IPS-18a (cell line): ENCODE data around the gene DSCAML1.

Experiments
- H3K27ac ChIP-seq: one replicate; pipeline ENCODE4 v1.5.1; 2013; ENCODE audit warnings: low read length
- H3K27me3 ChIP-seq: one replicate; pipeline ENCODE4 v1.6.1; 2013; ENCODE audit warnings: mild to moderate bottlenecking, low read length; ENCODE audit not compliant: control insufficient read depth, insufficient read depth
- H3K36me3 ChIP-seq: one replicate; pipeline ENCODE4 v1.6.1; 2013; ENCODE audit warnings: low read depth, low read length; ENCODE audit not compliant: control insufficient read depth
- H3K4me1 ChIP-seq: one replicate; pipeline ENCODE4 v1.6.1; 2013; ENCODE audit warnings: low read depth, low read length; ENCODE audit not compliant: control insufficient read depth
- H3K4me3 ChIP-seq: one replicate; pipeline ENCODE4 v1.5.1; 2013; ENCODE audit warnings: low read length
- H3K9ac ChIP-seq: one replicate; pipeline ENCODE4 v1.6.1; 2013; ENCODE audit warnings: mild to moderate bottlenecking, low read length, moderate library complexity
- H3K9me3 ChIP-seq: one replicate; pipeline ENCODE4 v1.6.1; 2013; ENCODE audit warnings: low read depth, low read length; ENCODE audit not compliant: control insufficient read depth

Gene DSCAML1

GRCh38 chr11:117419482-117420142 is 377.4 kb downstream of the DSCAML1 start:
- Histone ChIP-seq H3K36me3 (no peaks in the 10 kb centered on the region), H3K9ac (no peak overlapping the region), H3K4me3 (no peak overlapping the region), H3K27me3 (no peaks in the 10 kb centered on the region), H3K9me3 (no peaks in the 10 kb centered on the region), H3K27ac (no peak overlapping the region), H3K4me1 (no peaks in the 10 kb centered on the region)

GRCh38 chr11:117418737-117419481 is 378.1 kb downstream of the DSCAML1 start:
- Histone ChIP-seq H3K9me3 (no peaks in the 10 kb centered on the region), H3K27me3 (no peaks in the 10 kb centered on the region), H3K27ac (no peak overlapping the region), H3K36me3 (no peaks in the 10 kb centered on the region), H3K9ac (no peak overlapping the region), H3K4me1 (no peaks in the 10 kb centered on the region), H3K4me3 (no peak overlapping the region)

DNA sequence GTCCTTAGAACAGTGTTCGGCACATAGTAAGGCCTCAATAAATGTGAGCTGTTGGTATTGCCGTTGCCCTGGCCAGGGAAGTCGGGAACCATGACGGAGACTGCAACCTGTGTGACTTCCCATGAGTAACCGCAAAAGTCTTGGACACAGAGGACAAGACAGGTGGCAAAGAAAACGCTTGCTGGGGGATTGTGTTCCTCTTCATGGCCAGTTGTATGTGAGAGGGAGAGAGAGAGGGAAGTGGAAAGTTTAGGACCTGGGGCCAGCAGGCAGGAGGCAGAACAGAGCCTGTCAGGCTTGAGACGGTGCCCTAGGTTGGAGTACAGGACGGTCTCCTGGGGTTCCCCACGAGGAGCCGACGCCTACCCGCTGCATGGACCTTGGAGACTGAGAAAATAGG is 379.2 kb downstream of the DSCAML1 start:
- no peaks in the 10 kb centered on the region for H3K9me3 ChIP-seq
- no peaks in the 10 kb centered on the region for H3K4me1 ChIP-seq
- no peak overlapping the region for H3K9ac ChIP-seq
- H3K27me3 ChIP-seq = no peaks in the 10 kb centered on the region
- H3K36me3 ChIP-seq = no peaks in the 10 kb centered on the region
- no peak overlapping the region for H3K27ac ChIP-seq
- no peak overlapping the region for H3K4me3 ChIP-seq

- no peak overlapping the region for H3K27ac ChIP-seq
- no peaks in the 10 kb centered on the region for H3K27me3 ChIP-seq
- H3K36me3 ChIP-seq = no peaks in the 10 kb centered on the region
- H3K9ac ChIP-seq = no peak overlapping the region
- H3K4me3 ChIP-seq = no peak overlapping the region
- H3K4me1 ChIP-seq = no peaks in the 10 kb centered on the region
- no peaks in the 10 kb centered on the region for H3K9me3 ChIP-seq
Observed at GRCh38 chr11:117417342-117417741, 379.7 kb downstream of the DSCAML1 start.

GRCh38 chr11:117415358-117415896 is 381.6 kb downstream of the DSCAML1 start:
- Histone ChIP-seq H3K27ac (no peak overlapping the region), H3K27me3 (no peaks in the 10 kb centered on the region), H3K9me3 (no peaks in the 10 kb centered on the region), H3K36me3 (no peaks in the 10 kb centered on the region), H3K4me1 (peaks cover 3% of the 10 kb centered on the region), H3K9ac (no peak overlapping the region), H3K4me3 (no peak overlapping the region)

- no peak overlapping the region for H3K9ac ChIP-seq
- no peak overlapping the region for H3K27ac ChIP-seq
- no peaks in the 10 kb centered on the region for H3K9me3 ChIP-seq
- H3K36me3 ChIP-seq = no peaks in the 10 kb centered on the region
- H3K27me3 ChIP-seq = no peaks in the 10 kb centered on the region
- no peak overlapping the region for H3K4me3 ChIP-seq
- peaks cover 3% of the 10 kb centered on the region for H3K4me1 ChIP-seq
Observed at GRCh38 chr11:117414724-117415123, 382.3 kb downstream of the DSCAML1 start.

DNA sequence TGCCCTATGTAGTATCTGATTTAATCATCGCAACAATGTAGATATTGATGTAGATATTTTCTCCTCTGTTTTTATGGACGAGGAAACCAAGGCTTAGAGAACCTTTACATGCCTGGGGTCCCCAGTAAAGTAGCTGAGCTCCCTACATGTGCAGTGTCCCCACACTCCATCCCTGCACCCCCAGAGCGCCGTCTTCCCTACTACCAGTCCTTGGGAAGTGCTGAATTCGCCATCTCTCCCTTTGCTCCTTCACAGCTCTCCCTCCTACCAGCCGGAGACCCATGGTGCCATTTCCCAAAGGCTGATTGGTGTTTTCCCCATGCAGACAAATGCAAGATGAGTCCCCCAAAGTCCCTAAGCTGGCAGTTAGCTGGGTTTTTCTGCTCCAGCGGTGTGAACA is 383.4 kb downstream of the DSCAML1 start:
- Histone ChIP-seq H3K27ac (no peak overlapping the region), H3K9ac (no peak overlapping the region), H3K27me3 (no peaks in the 10 kb centered on the region), H3K36me3 (no peaks in the 10 kb centered on the region), H3K9me3 (no peaks in the 10 kb centered on the region), H3K4me1 (peaks cover 3% of the 10 kb centered on the region), H3K4me3 (no peak overlapping the region)

DNA sequence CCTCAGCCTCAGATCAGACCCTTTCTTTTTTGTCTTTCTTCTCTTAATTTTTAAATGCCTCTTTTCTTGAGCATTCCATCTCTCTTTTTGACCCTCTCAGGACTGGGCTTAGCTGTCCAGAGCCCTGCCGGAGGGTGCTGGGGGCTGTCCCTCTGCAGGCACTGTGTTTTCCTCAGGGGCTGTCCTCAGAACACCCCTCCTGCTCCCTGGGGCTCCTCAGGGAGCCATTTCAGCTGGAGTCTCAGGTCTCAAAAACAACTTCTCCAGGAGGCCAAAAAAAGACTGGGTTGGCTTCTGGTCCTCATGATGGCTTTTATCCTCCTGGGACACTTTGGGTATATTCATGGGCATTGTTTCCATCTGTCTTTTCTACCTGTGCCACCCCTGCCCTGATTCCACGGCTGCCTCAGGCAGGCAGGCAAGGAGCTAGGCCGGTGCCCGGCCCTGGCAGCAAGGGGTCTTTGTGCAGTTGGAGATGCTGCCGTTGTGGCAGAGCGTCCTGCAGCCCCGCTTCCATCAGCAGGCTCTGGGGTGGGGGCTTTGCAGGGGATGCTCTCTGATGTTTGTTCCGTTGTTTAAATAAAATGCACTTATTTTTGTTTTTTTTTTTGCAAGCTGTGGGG is 384.3 kb downstream of the DSCAML1 start:
- Histone ChIP-seq H3K27me3 (no peaks in the 10 kb centered on the region), H3K4me3 (no peak overlapping the region), H3K4me1 (peaks cover 3% of the 10 kb centered on the region), H3K36me3 (no peaks in the 10 kb centered on the region), H3K27ac (no peak overlapping the region), H3K9me3 (no peaks in the 10 kb centered on the region), H3K9ac (no peak overlapping the region)

GRCh38 chr11:117412176-117412575 is 384.8 kb downstream of the DSCAML1 start:
- Histone ChIP-seq H3K4me3 (no peak overlapping the region), H3K9ac (no peak overlapping the region), H3K36me3 (no peaks in the 10 kb centered on the region), H3K9me3 (no peaks in the 10 kb centered on the region), H3K27me3 (no peaks in the 10 kb centered on the region), H3K27ac (no peak overlapping the region), H3K4me1 (peaks cover 3% of the 10 kb centered on the region)

DNA sequence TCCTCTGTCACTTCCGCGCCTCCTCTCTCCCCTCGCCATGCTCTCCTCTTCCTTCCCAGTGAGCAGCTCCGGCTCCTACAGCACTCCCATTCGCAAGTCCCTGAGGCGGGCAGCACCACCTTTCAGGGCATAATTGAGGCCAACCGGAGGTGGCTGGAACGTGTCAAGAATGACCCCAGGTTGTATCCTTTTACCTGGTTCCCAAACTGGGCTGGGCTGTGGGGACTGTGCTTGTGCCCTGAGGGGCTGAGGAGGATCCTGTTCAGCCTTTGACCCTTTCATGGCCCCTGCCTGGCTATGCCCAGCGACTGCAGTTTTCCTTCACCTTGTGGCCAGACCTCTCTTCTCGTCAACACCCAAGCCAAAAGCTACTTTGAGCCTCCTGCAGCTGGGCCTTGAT is 385.3 kb downstream of the DSCAML1 start:
- no peak overlapping the region for H3K9ac ChIP-seq
- peaks cover 3% of the 10 kb centered on the region for H3K4me1 ChIP-seq
- no peaks in the 10 kb centered on the region for H3K27me3 ChIP-seq
- no peak overlapping the region for H3K4me3 ChIP-seq
- H3K9me3 ChIP-seq = no peaks in the 10 kb centered on the region
- no peaks in the 10 kb centered on the region for H3K36me3 ChIP-seq
- no peak overlapping the region for H3K27ac ChIP-seq

DNA sequence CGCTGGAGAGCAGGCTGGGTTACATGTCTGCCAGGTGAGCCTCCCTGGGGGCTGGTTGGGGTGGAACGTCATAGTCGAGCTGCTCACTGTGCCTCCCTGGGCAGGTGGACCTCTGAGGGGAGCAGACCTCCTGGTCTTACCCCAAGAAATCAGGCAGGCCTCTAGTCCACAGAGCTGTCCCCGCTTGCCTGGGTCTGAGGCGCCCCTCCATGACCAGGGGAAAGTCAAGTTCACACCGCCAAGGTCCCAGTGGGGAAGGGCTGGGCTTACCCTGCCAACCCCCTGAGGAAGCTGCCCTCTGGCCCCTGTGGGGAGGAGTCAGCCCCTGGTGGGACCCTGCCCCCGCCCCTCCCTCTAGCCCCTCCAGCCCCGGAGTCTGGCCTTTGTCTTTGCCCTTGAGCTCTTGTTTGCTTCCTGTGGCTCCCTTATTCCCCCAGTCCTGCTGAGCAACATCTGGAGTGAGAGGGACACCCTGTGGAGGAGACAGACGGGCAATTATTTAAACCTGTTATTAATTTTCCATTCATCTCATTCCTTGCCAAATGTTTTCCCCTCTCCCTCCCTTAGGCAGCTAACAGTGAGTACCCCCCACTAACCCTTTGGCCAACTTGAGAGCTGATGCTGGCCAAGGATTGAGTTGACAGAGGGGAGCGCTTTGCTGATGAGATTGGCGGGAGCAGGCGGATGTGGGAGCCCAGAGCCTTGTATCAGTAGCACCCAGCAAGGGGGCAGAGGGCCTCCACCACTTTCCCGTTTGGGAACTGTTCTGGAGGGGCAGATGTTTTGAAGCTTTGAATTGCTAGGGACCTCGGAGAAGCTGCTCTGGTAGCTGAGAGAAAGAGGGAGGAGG is 385.9 kb downstream of the DSCAML1 start:
- no peak overlapping the region for H3K27ac ChIP-seq
- H3K4me3 ChIP-seq = no peak overlapping the region
- peaks cover 3% of the 10 kb centered on the region for H3K36me3 ChIP-seq
- H3K27me3 ChIP-seq = no peaks in the 10 kb centered on the region
- peaks cover 3% of the 10 kb centered on the region for H3K4me1 ChIP-seq
- H3K9ac ChIP-seq = no peak overlapping the region
- H3K9me3 ChIP-seq = peaks cover 3% of the 10 kb centered on the region
